DND-41 (cell line): Measurements from ENCODE around the gene SAMD4A.

Experiments used
- ATAC-seq: fragments of 200-7000 bp; cut with Tn5 transposase; 3 replicates; pipeline ENCODE4 v1.9.1; 2021; ENCODE audit warnings: low read depth; ENCODE audit not compliant: insufficient read depth
- DNase-seq: peaks from one replicate; pipeline ENCODE4 v3.0.0-alpha.2; 2020
- H2AFZ ChIP-seq: 2 replicates; pipeline ENCODE4 v1.6.0; 2012; ENCODE audit warnings: low read depth, low read length
- H3K27ac ChIP-seq: 2 replicates; pipeline ENCODE4 v1.5.1; 2012; ENCODE audit warnings: low read length, inconsistent platforms
- H3K27me3 ChIP-seq: fragments of 200-600 bp; sonication (generic); 2 replicates; pipeline ENCODE4 v1.6.0; 2012; ENCODE audit warnings: low read length, mild to moderate bottlenecking, inconsistent platforms; ENCODE audit not compliant: insufficient read depth, poor library complexity
- H3K36me3 ChIP-seq: 2 replicates; pipeline ENCODE4 v1.5.1; 2012; ENCODE audit warnings: low read length, inconsistent platforms; ENCODE audit not compliant: insufficient read depth
- H3K4me1 ChIP-seq: 2 replicates; pipeline ENCODE4 v1.5.1; 2012; ENCODE audit warnings: mild to moderate bottlenecking, low read length; ENCODE audit not compliant: insufficient read depth
- H3K4me2 ChIP-seq: 2 replicates; pipeline ENCODE4 v1.6.0; 2012; ENCODE audit warnings: mild to moderate bottlenecking, moderate library complexity, low read length, inconsistent platforms; ENCODE audit not compliant: insufficient read depth
- H3K4me3 ChIP-seq, 2 experiments: fragments of 200-600 bp in 1 of 2; shearing (Covaris generic) in 1 of 2; 2 replicates each; pipeline ENCODE4 v1.5.1; 2012 to 2016; ENCODE audit warnings: inconsistent platforms in 2 of 2, low read length in 2 of 2, mild to moderate bottlenecking in 2 of 2, low read depth in 1 of 2, moderate library complexity in 1 of 2
- H3K79me2 ChIP-seq: 2 replicates; pipeline ENCODE4 v1.6.0; 2012; ENCODE audit warnings: low read length, inconsistent platforms; ENCODE audit not compliant: insufficient read depth
- H3K9ac ChIP-seq: 2 replicates; pipeline ENCODE4 v1.6.0; 2012; ENCODE audit warnings: low read depth, mild to moderate bottlenecking, inconsistent platforms, low read length, moderate library complexity
- H3K9me3 ChIP-seq: 2 replicates; pipeline ENCODE4 v1.5.1; 2012; ENCODE audit warnings: low read length, moderate library complexity, mild to moderate bottlenecking, inconsistent platforms; ENCODE audit not compliant: insufficient read depth, severe bottlenecking
- H4K20me1 ChIP-seq: 2 replicates; pipeline ENCODE4 v1.6.0; 2012; ENCODE audit warnings: low read length; ENCODE audit not compliant: insufficient read depth
- CTCF ChIP-seq: IDR thresholded peaks from 2 replicates; pipeline ENCODE4 v1.5.1; 2012; ENCODE audit warnings: borderline replicate concordance, low read length, moderate library complexity, mild to moderate bottlenecking; ENCODE audit not compliant: poor library complexity, severe bottlenecking; ENCODE audit errors: extremely low read depth
- EZH2 ChIP-seq: IDR thresholded peaks from 3 replicates; pipeline ENCODE4 v1.6.1; 2012; ENCODE audit warnings: borderline replicate concordance, low read depth, mild to moderate bottlenecking, moderate library complexity, low read length, inconsistent platforms; ENCODE audit not compliant: severe bottlenecking

SAMD4A gene

DNA sequence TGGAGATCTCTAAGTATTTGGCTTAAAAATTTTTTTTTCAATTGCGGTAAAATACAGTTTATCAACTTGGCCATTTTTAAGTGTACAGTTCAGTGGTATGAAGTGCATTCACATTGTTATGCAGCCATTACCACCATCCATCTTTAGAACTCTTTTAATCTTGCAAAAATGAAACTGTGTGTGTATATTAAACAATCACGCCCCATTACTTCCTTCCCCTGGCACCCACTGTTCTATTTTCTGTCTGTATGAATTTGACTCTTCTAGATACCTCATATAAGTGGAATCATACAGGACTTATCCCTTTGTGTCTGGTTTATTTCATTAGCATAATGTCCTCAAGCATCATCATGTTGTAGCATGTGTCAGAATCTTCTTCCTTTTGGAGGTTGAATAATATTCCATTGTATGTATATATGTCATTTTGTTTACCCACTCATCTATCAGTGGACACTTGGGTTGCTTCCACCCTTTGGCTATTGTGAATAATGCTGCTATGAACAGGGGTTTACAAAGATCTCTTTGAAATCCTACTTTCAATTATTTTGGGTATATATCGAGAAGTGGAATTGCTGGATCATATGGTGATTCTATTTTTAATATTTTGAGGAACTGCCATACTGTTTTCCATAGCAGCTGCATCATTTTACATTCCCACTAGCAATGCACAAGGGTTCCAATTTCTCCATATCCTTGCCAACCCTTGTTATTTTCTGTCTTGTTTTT, 62.9 kb downstream of the SAMD4A start:
- H3K36me3 ChIP-seq: no peaks in the 10 kb centered on the region
- no peak for ATAC-seq
- H3K4me1 ChIP-seq: peaks cover 13% of the 10 kb centered on the region
- no peak for DNase-seq
- H3K79me2 ChIP-seq: no peaks in the 10 kb centered on the region
- no peaks in the 10 kb centered on the region for H3K9me3 ChIP-seq
- no peak overlapping the region for H3K9ac ChIP-seq
- H3K27me3 ChIP-seq: no peaks in the 10 kb centered on the region
- H2AFZ ChIP-seq: no peak overlapping the region
- H3K4me3 ChIP-seq: no peak overlapping the region
- H3K4me2 ChIP-seq: no peak overlapping the region
- H4K20me1 ChIP-seq: no peaks in the 10 kb centered on the region
- H3K27ac ChIP-seq: no peak overlapping the region
- TF ChIP-seq EZH2 (no peak), CTCF (no peak)

DNA sequence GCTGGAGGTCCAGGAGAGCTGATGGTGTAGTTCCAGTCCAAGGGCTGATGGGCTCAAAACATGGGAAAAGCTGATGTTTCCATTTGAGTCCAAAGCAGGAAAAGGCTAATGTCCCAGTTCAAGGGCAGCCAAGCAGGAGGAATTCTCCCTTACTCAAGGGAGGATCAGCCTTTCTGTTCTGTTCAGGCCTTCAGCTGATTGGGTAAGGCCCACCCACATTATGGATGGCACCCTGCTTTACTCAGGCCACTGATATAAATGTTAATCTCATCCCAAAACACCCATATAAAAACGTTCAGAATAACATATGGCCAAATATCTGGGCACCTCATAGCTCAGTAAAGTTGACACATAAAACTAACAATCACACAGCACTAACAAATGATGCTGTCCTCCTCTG, 64.1 kb downstream of the SAMD4A start:
- H2AFZ ChIP-seq: no peak overlapping the region
- no peaks in the 10 kb centered on the region for H3K9me3 ChIP-seq
- ATAC-seq (no peak), DNase-seq (no peak)
- no peak overlapping the region for H3K9ac ChIP-seq
- TF ChIP-seq CTCF (no peak), EZH2 (no peak)
- no peaks in the 10 kb centered on the region for H4K20me1 ChIP-seq
- no peak overlapping the region for H3K4me3 ChIP-seq
- H3K4me2 ChIP-seq: no peak overlapping the region
- H3K4me1 ChIP-seq: peaks cover 13% of the 10 kb centered on the region
- H3K79me2 ChIP-seq: no peaks in the 10 kb centered on the region
- H3K27me3 ChIP-seq: no peaks in the 10 kb centered on the region
- H3K36me3 ChIP-seq: no peaks in the 10 kb centered on the region
- no peak overlapping the region for H3K27ac ChIP-seq

- H4K20me1 ChIP-seq: no peaks in the 10 kb centered on the region
- H3K9ac ChIP-seq: no peak overlapping the region
- H3K27me3 ChIP-seq: peaks cover 2% of the 10 kb centered on the region
- H3K4me1 ChIP-seq: peaks cover 10% of the 10 kb centered on the region
- no peaks in the 10 kb centered on the region for H3K36me3 ChIP-seq
- H3K27ac ChIP-seq: no peak overlapping the region
- no peak overlapping the region for H2AFZ ChIP-seq
- TF ChIP-seq EZH2 (no peak), CTCF (no peak)
- no peak overlapping the region for H3K4me2 ChIP-seq
- ATAC-seq: no peak
- H3K9me3 ChIP-seq: no peaks in the 10 kb centered on the region
- no peak overlapping the region for H3K4me3 ChIP-seq
- H3K79me2 ChIP-seq: no peaks in the 10 kb centered on the region
- no peak for DNase-seq
These were observed 65.5 kb downstream of the SAMD4A start for GRCh38 chr14:54632452-54632851.

DNA sequence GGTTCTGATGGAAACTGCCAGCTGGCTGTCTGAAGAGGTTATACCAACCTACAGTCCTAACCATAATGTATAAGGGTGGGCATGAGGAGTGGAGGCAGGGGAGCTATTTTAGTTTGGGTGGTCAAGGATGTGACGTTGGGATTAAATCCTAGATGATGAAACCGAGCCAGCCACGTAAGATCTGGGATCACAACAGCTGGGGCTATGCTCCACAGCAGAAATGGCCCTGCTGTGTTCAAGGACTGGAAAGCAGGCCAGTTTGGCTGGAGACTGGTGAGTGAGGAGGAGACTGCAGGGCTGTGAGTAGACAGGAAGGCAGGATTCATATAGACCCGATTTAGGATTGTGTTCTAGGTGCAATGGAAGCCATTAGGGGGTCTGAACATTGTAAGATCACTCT, 66.1 kb downstream of the SAMD4A start:
- no peak overlapping the region for H3K4me2 ChIP-seq
- no peak for TF ChIP-seq EZH2
- TF ChIP-seq CTCF: no peak
- H2AFZ ChIP-seq: no peak overlapping the region
- peaks cover 4% of the 10 kb centered on the region for H3K4me1 ChIP-seq
- DNase-seq (no peak), ATAC-seq (no peak)
- H3K79me2 ChIP-seq: no peaks in the 10 kb centered on the region
- no peak overlapping the region for H3K9ac ChIP-seq
- no peaks in the 10 kb centered on the region for H3K9me3 ChIP-seq
- H4K20me1 ChIP-seq: no peaks in the 10 kb centered on the region
- H3K4me3 ChIP-seq: no peak overlapping the region
- H3K36me3 ChIP-seq: no peaks in the 10 kb centered on the region
- H3K27ac ChIP-seq: no peak overlapping the region
- H3K27me3 ChIP-seq: peaks cover 4% of the 10 kb centered on the region
